GM12872 (cell line): ENCODE results near the gene NDUFA7.

ENCODE experiments used
- TF ChIP-seq, protein P1 (sequence below): IDR thresholded peaks from 3 replicates; pipeline ENCODE4 v1.5.1; 2011; ENCODE audit warnings: low read depth, mild to moderate bottlenecking, low read length, moderate library complexity; ENCODE audit not compliant: insufficient read depth

The NDUFA7 gene

DNA sequence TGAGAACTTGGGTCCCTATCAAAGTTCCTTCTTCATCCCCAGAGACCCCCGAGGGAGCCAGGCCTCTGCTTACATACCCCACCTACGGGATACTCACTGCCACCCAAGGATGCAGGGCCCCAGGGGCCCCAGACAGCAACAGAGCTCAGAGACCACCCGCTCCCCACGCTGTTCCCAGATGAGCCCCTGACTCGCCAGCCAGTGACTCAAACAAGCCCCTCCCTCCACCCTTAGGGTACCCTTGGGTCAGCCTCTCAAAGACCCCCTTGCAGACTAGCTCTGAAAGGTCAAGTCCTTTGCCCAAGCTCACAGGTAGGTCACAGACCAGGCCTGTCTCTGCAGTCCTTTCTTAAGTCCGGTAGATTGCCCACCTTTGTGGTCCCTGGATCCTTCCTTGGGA lies 58.7 kb downstream of the NDUFA7 start:
- TF ChIP-seq, protein P1, sequence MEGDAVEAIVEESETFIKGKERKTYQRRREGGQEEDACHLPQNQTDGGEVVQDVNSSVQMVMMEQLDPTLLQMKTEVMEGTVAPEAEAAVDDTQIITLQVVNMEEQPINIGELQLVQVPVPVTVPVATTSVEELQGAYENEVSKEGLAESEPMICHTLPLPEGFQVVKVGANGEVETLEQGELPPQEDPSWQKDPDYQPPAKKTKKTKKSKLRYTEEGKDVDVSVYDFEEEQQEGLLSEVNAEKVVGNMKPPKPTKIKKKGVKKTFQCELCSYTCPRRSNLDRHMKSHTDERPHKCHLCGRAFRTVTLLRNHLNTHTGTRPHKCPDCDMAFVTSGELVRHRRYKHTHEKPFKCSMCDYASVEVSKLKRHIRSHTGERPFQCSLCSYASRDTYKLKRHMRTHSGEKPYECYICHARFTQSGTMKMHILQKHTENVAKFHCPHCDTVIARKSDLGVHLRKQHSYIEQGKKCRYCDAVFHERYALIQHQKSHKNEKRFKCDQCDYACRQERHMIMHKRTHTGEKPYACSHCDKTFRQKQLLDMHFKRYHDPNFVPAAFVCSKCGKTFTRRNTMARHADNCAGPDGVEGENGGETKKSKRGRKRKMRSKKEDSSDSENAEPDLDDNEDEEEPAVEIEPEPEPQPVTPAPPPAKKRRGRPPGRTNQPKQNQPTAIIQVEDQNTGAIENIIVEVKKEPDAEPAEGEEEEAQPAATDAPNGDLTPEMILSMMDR, result no peak

GRCh38 chr19:8261881-8262280 lies 59.3 kb downstream of the NDUFA7 start:
- TF ChIP-seq, protein P1, result no peak

DNA sequence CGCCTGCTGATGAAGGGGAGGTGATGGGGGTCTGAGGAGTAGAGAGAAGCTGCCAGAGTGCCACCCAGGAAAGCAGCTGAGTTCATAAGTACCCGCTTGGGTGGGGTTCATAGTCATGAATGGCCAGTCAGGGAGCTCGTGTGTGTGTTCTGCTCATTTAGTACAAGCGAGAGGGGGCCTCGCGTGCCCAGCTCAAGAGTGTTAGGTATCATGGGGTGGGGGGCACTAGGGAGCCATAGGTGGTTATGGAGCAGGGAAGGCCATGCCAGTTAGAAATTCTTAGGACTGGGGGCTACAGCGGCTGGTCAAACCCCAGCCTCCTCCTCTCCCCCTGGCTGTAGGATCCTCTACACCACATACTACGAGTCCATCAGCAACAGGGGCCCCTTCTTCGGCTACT lies 59.8 kb downstream of the NDUFA7 start:
- TF ChIP-seq, protein P1, result no peak
